Activated CD4-positive, alpha-beta memory T cell treated with anti-CD3 and anti-CD28 coated beads for 36 hours (primary cell): ENCODE measurements around the gene ELMO1. TPM values are rescaled to one million over a fixed set of nuclear protein-coding genes. Genes with fewer than 3 reads are reported as not detected.

Experiments used
- CTCF ChIA-PET: fragments of 350-600 bp; sonication (Branson Sonifier 250); formaldehyde crosslinking; loops from one replicate; lab custom pipeline; 2021; ENCODE audit warnings: antibody characterized with exemption, inconsistent platforms; lab: Charles Lee
- POLR2A ChIA-PET: fragments of 350-600 bp; sonication (Branson Sonifier 250); formaldehyde crosslinking; loops from one replicate; lab custom pipeline; 2021; ENCODE audit warnings: antibody characterized with exemption; lab: Charles Lee
- DNase-seq: peaks from one replicate; pipeline ENCODE4 v3.0.0-alpha.2; 2020
- H3K27ac Mint-ChIP-seq: one replicate; pipeline ENCODE4 v1.8.0; 2021; ENCODE audit warnings: mixed read lengths
- H3K27me3 Mint-ChIP-seq: one replicate; pipeline ENCODE4 v1.8.0; 2021; ENCODE audit warnings: mixed read lengths
- H3K36me3 Mint-ChIP-seq: one replicate; pipeline ENCODE4 v1.8.0; 2021; ENCODE audit warnings: mixed read lengths
- H3K4me1 Mint-ChIP-seq: one replicate; pipeline ENCODE4 v1.8.0; 2021; ENCODE audit warnings: low read depth, mixed read lengths
- H3K4me3 Mint-ChIP-seq: one replicate; pipeline ENCODE4 v1.8.0; 2021; ENCODE audit warnings: mild to moderate bottlenecking, mixed read lengths
- H3K9me3 Mint-ChIP-seq: one replicate; pipeline ENCODE4 v1.8.0; 2021; ENCODE audit warnings: mixed read lengths
- intact Hi-C: fragments of 100-400 bp; cut with micrococcal nuclease; formaldehyde crosslinking; loops from one replicate; pipeline ENCODE4 v1.15.1; 2023
- total RNA-seq, 2 experiments: library from RNA; stranded (reverse); gene quantifications; one replicate each; pipeline ENCODE4 v1.2.3, GENCODE V29; 2021

The ELMO1 gene
- total RNA-seq, 2 experiments from 2014 or later, result 88.7 to 93.3 TPM

- peaks cover 7% of the 10 kb centered on the region for H3K4me1 Mint-ChIP-seq
- ChIA-PET CTCF (no interaction called here), POLR2A (no interaction called here)
- H3K4me3 Mint-ChIP-seq, result no peak overlapping the region
- intact Hi-C loops, result no loop called here
- H3K27ac Mint-ChIP-seq, result no peak overlapping the region
- DNase-seq, result no peak
- H3K27me3 Mint-ChIP-seq, result no peaks in the 10 kb centered on the region
- peaks cover 22% of the 10 kb centered on the region for H3K9me3 Mint-ChIP-seq
- peaks cover 53% of the 10 kb centered on the region for H3K36me3 Mint-ChIP-seq
Observed at GRCh38 chr7:37037286-37037685, 411.4 kb downstream of the ELMO1 start.

DNA sequence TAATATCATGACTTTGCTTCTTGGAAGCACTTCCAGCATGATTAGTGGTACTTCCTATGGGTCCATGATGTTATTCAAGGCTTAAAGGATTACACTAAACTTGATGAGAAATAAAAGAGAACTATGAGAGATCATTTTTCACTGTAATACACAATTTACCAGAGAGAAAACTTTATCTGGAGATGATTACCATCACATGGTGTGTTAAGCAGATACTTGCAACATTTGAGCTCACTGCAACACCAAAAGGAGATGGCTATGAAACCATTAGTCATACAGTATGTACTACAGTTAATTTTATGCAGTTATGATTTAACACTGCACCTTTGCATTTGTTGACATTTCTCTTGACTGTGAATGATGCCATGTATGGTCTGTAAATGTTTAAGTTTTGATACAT, 413.0 kb downstream of the ELMO1 start:
- Mint-ChIP-seq H3K4me3 (no peak overlapping the region), H3K9me3 (peaks cover 15% of the 10 kb centered on the region), H3K4me1 (peaks cover 23% of the 10 kb centered on the region), H3K27me3 (no peaks in the 10 kb centered on the region), H3K36me3 (peaks cover 53% of the 10 kb centered on the region), H3K27ac (no peak overlapping the region)
- DNase-seq, result no peak
- intact Hi-C loops, result no loop called here
- ChIA-PET CTCF (interaction anchor here (0.6 kb wide), 1 partner anchor 1087 kb away, joined by 3 read pairs; no protein-coding TSS in a partner anchor), POLR2A (no interaction called here)

GRCh38 chr7:37033141-37033540, 415.5 kb downstream of the ELMO1 start:
- no peak overlapping the region for H3K27ac Mint-ChIP-seq
- ChIA-PET CTCF (interaction anchor here (0.7 kb wide), 1 partner anchor 324 kb away, joined by 3 read pairs; no protein-coding TSS in a partner anchor), POLR2A (no interaction called here)
- H3K4me3 Mint-ChIP-seq, result no peak overlapping the region
- H3K9me3 Mint-ChIP-seq, result no peaks in the 10 kb centered on the region
- H3K4me1 Mint-ChIP-seq, result peaks cover 44% of the 10 kb centered on the region
- intact Hi-C loops, result loop anchor here (5.0 kb wide), 1 partner anchor 319 kb away; no protein-coding TSS in a partner anchor
- peaks cover 34% of the 10 kb centered on the region for H3K36me3 Mint-ChIP-seq
- no peaks in the 10 kb centered on the region for H3K27me3 Mint-ChIP-seq
- DNase-seq, result no peak

GRCh38 chr7:37032258-37032601, 416.4 kb downstream of the ELMO1 start:
- H3K4me1 Mint-ChIP-seq, result peaks cover 52% of the 10 kb centered on the region
- H3K27ac Mint-ChIP-seq, result no peak overlapping the region
- H3K4me3 Mint-ChIP-seq, result no peak overlapping the region
- DNase-seq, result no peak
- H3K27me3 Mint-ChIP-seq, result no peaks in the 10 kb centered on the region
- H3K36me3 Mint-ChIP-seq, result peaks cover 31% of the 10 kb centered on the region
- POLR2A ChIA-PET, result no interaction called here
- intact Hi-C loops, result loop anchor here (1.0 to 5.0 kb wide), 3 partner anchors 33 to 320 kb away; no protein-coding TSS in a partner anchor
- CTCF ChIA-PET, result no interaction called here
- H3K9me3 Mint-ChIP-seq, result no peaks in the 10 kb centered on the region

- Mint-ChIP-seq H3K4me1 (peaks cover 57% of the 10 kb centered on the region), H3K27me3 (no peaks in the 10 kb centered on the region), H3K36me3 (peaks cover 30% of the 10 kb centered on the region), H3K9me3 (no peaks in the 10 kb centered on the region), H3K4me3 (no peak overlapping the region), H3K27ac (peak overlapping the region; percentile 49)
- POLR2A ChIA-PET, result no interaction called here
- CTCF ChIA-PET, result no interaction called here
- DNase-seq, result peak; percentile 68
- intact Hi-C loops, result loop anchor here (1.0 to 5.0 kb wide), 3 partner anchors 34 to 321 kb away; no protein-coding TSS in a partner anchor
Observed at GRCh38 chr7:37031571-37032257, 416.9 kb downstream of the ELMO1 start.

- H3K4me1 Mint-ChIP-seq, result peaks cover 61% of the 10 kb centered on the region
- intact Hi-C loops, result loop anchor here (2.0 kb wide), 1 partner anchor 36 kb away; no protein-coding TSS in a partner anchor
- no peak overlapping the region for H3K4me3 Mint-ChIP-seq
- H3K27me3 Mint-ChIP-seq, result no peaks in the 10 kb centered on the region
- H3K27ac Mint-ChIP-seq, result peak overlapping the region; percentile 43
- POLR2A ChIA-PET, result interaction anchor here (0.5 kb wide), 1 partner anchor 637 kb away, joined by 3 read pairs; no protein-coding TSS in a partner anchor
- H3K9me3 Mint-ChIP-seq, result no peaks in the 10 kb centered on the region
- CTCF ChIA-PET, result interaction anchor here (0.9 kb wide), 1 partner anchor 153 kb away, joined by 3 read pairs; no protein-coding TSS in a partner anchor
- peak; percentile 55 for DNase-seq
- H3K36me3 Mint-ChIP-seq, result peaks cover 45% of the 10 kb centered on the region
Observed at GRCh38 chr7:37028909-37029440, 419.7 kb downstream of the ELMO1 start.

DNA sequence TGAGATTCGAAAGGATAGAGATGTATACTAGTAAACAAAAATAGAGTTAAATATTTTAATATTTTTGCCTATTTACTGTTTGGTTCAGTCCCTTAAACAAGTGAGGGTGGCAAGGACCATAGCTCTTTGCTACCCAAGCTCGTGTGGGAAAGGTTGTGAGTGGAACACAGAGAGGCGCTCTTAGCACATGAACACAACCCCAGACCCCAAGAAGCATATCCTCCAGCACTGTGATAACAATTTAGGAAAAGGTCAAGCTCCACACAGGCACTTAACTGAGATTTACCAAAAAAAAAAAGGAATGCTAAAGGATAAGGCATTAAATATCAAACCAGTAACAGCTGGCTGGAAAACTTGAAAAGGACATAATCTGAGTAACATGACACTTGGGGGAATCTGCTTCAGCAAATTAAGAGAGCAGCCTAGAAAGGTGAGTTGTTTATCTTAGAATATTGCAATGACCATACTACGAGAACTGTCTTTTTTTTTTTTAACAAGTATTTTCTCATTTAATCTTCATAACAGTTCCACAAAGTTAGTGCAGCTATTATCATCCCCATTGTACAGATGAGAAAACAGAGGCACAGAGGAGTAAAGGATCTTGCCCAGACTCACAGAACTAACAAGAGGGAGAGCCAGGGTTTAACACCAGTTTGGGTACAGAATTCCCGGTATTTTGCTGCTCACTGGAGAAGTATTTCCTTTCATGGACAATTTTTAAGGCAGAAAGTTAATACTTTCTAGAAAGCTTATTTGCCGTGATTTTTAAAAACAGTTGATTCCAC, 420.9 kb downstream of the ELMO1 start:
- H3K36me3 Mint-ChIP-seq, result peaks cover 41% of the 10 kb centered on the region
- intact Hi-C loops, result loop anchor here (2.0 kb wide), 1 partner anchor 37 kb away; no protein-coding TSS in a partner anchor
- ChIA-PET POLR2A (no interaction called here), CTCF (no interaction called here)
- peaks cover 59% of the 10 kb centered on the region for H3K4me1 Mint-ChIP-seq
- no peaks in the 10 kb centered on the region for H3K9me3 Mint-ChIP-seq
- no peaks in the 10 kb centered on the region for H3K27me3 Mint-ChIP-seq
- no peak overlapping the region for H3K27ac Mint-ChIP-seq
- H3K4me3 Mint-ChIP-seq, result no peak overlapping the region
- DNase-seq, result no peak

GRCh38 chr7:37027104-37027503, 421.6 kb downstream of the ELMO1 start:
- no peaks in the 10 kb centered on the region for H3K9me3 Mint-ChIP-seq
- H3K27me3 Mint-ChIP-seq, result no peaks in the 10 kb centered on the region
- ChIA-PET POLR2A (no interaction called here), CTCF (no interaction called here)
- intact Hi-C loops, result no loop called here
- peak overlapping the region; percentile 13 for H3K27ac Mint-ChIP-seq
- peaks cover 53% of the 10 kb centered on the region for H3K4me1 Mint-ChIP-seq
- DNase-seq, result no peak
- no peak overlapping the region for H3K4me3 Mint-ChIP-seq
- peaks cover 37% of the 10 kb centered on the region for H3K36me3 Mint-ChIP-seq

GRCh38 chr7:37018954-37019353, 429.7 kb downstream of the ELMO1 start:
- POLR2A ChIA-PET, result no interaction called here
- H3K27ac Mint-ChIP-seq, result no peak overlapping the region
- H3K27me3 Mint-ChIP-seq, result no peaks in the 10 kb centered on the region
- CTCF ChIA-PET, result interaction anchor here (0.9 kb wide), 1 partner anchor 125 kb away, joined by 3 read pairs; no protein-coding TSS in a partner anchor
- intact Hi-C loops, result no loop called here
- peaks cover 34% of the 10 kb centered on the region for H3K36me3 Mint-ChIP-seq
- no peak for DNase-seq
- no peaks in the 10 kb centered on the region for H3K9me3 Mint-ChIP-seq
- H3K4me3 Mint-ChIP-seq, result no peak overlapping the region
- H3K4me1 Mint-ChIP-seq, result peaks cover 5% of the 10 kb centered on the region

GRCh38 chr7:37016064-37016878, 432.4 kb downstream of the ELMO1 start:
- Mint-ChIP-seq H3K27me3 (no peaks in the 10 kb centered on the region), H3K9me3 (no peaks in the 10 kb centered on the region), H3K36me3 (peaks cover 39% of the 10 kb centered on the region), H3K27ac (no peak overlapping the region), H3K4me1 (peaks cover 5% of the 10 kb centered on the region), H3K4me3 (no peak overlapping the region)
- ChIA-PET CTCF (no interaction called here), POLR2A (interaction anchor here (0.5 to 1.2 kb wide), 2 partner anchors 9 to 60 kb away, joined by 3 to 5 read pairs; no protein-coding TSS in a partner anchor)
- no peak for DNase-seq
- intact Hi-C loops, result no loop called here

DNA sequence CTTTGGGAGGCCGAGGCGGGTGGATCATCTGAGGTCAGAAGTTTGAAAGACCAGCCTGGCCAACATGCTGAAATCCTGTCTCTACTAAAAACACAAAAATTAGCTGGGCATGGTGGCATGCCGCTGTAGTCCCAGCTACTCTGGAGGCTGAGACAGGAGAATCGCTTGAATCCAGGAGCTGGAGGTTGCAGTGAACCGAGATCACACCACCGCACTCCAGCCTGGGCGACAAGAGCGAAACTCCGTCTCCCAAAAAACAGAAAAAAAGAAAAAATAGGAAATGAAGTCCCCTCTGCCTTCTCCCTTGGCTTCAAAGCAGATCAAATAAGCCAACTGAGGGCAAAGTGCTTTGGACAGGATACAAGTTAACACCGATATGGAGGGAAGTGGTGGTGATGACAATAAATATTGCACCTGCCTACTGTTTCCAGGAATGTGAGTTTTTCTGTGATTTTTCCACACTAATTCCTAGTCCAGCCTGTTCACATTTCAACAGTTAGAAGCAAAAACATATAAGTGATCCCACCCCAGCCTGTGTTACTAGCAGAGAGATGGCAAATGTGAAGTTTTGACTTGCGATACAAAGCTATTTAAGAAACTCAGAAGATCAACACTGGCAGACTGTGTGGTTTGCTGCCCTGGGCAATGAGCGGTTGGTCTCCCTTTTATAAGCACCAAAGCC, 433.2 kb downstream of the ELMO1 start:
- no peaks in the 10 kb centered on the region for H3K9me3 Mint-ChIP-seq
- peaks cover 5% of the 10 kb centered on the region for H3K4me1 Mint-ChIP-seq
- no peak for DNase-seq
- ChIA-PET CTCF (interaction anchor here (1.3 kb wide), 1 partner anchor 166 kb away, joined by 4 read pairs; no protein-coding TSS in a partner anchor), POLR2A (interaction anchor here (0.5 to 1.2 kb wide), 2 partner anchors 9 to 60 kb away, joined by 3 to 5 read pairs; no protein-coding TSS in a partner anchor)
- peaks cover 36% of the 10 kb centered on the region for H3K36me3 Mint-ChIP-seq
- intact Hi-C loops, result no loop called here
- H3K27me3 Mint-ChIP-seq, result no peaks in the 10 kb centered on the region
- no peak overlapping the region for H3K4me3 Mint-ChIP-seq
- H3K27ac Mint-ChIP-seq, result no peak overlapping the region
